HepG2 (cell line): ENCODE results near the gene CAB39.

Source experiments
- CBX2 ChIP-seq, 2 experiments: fragments of 200-600 bp in 1 of 2; sonication (generic); formaldehyde crosslinking in 1 of 2; IDR thresholded peaks; 2 replicates each; pipeline versions ENCODE4 v1.7.0 to v1.8.1; 2018 to 2022; ENCODE audit warnings: low read depth in 2 of 2, low read length in 1 of 2, mild to moderate bottlenecking in 1 of 2, missing genetic modification reagents in 1 of 2
- CTCF ChIP-seq: sonication (generic); formaldehyde crosslinking; IDR thresholded peaks from 2 replicates; pipeline ENCODE4 v1.5.0; 2020; ENCODE audit warnings: mild to moderate bottlenecking, missing genetic modification reagents, moderate library complexity
- E2F1 ChIP-seq: sonication (generic); formaldehyde crosslinking; IDR thresholded peaks from 2 replicates; pipeline ENCODE4 v1.5.0; 2020; ENCODE audit warnings: missing genetic modification reagents
- ERF ChIP-seq: IDR thresholded peaks from 2 replicates; pipeline ENCODE4 v1.6.1; 2018; ENCODE audit warnings: missing biosample characterization, missing genetic modification reagents
- HOXA5 ChIP-seq: sonication (generic); formaldehyde crosslinking; IDR thresholded peaks from 2 replicates; pipeline ENCODE4 v1.4.0; 2020; ENCODE audit warnings: missing genetic modification reagents
- MAX ChIP-seq: IDR thresholded peaks from 2 replicates; pipeline ENCODE4 v1.6.1; 2012; ENCODE audit warnings: inconsistent platforms
- MXI1 ChIP-seq: IDR thresholded peaks from 3 replicates; pipeline ENCODE4 v1.6.1; 2012; ENCODE audit warnings: low read depth, low read length, inconsistent platforms, borderline replicate concordance
- MYC ChIP-seq: sonication (generic); formaldehyde crosslinking; IDR thresholded peaks from 2 replicates; pipeline ENCODE4 v1.9.0; 2021; ENCODE audit warnings: missing genetic modification reagents, borderline replicate concordance
- ZMAT5 ChIP-seq: sonication (generic); formaldehyde crosslinking; IDR thresholded peaks from 2 replicates; pipeline ENCODE4 v1.5.0; 2020; ENCODE audit warnings: mild to moderate bottlenecking, low read depth, missing genetic modification reagents, borderline replicate concordance
- ZNF274 ChIP-seq: sonication (generic); formaldehyde crosslinking; IDR thresholded peaks from 2 replicates; pipeline ENCODE4 v1.5.1; 2020; ENCODE audit warnings: mild to moderate bottlenecking, missing genetic modification reagents

- TF ChIP-seq MXI1 (no peak), HOXA5 (CRISPR knock-in tag) (no peak), CBX2 (IDR thresholded peaks at IDR 0.05; ENCODE audit: low read depth, low read length) (no peak), CBX2 (CRISPR knock-in tag; IDR thresholded peaks at IDR 0.05; ENCODE audit: low read depth) (no peak), CTCF (no peak), ERF (CRISPR knock-in tag) (no peak), ZMAT5 (CRISPR knock-in tag) (no peak), E2F1 (CRISPR knock-in tag) (no peak), MAX (no peak), ZNF274 (CRISPR knock-in tag) (no peak), MYC (CRISPR knock-in tag) (no peak)
These were observed 10.7 kb downstream of the CAB39 start for GRCh38 chr2:230723363-230723762.
